ENCODE measurements around the gene VAPA.

The VAPA gene

GRCh38 chr18:9989481-9989880 lies 75.7 kb downstream of the VAPA start:
- Histone ChIP-seq H3K4me3 (ENCODE audit: low read length) (no peak overlapping the region), H3K36me3 (ENCODE audit: control insufficient read depth, low read depth, low read length) (no peaks in the 10 kb centered on the region), H3K27me3 (ENCODE audit: control insufficient read depth, insufficient read depth, low read length) (no peaks in the 10 kb centered on the region), H3K9ac (ENCODE audit: low read length) (no peak overlapping the region), H3K9me3 (ENCODE audit: control insufficient read depth, low read depth, low read length) (no peaks in the 10 kb centered on the region), H3K27ac (ENCODE audit: low read length) (no peak overlapping the region), H3K4me1 (ENCODE audit: control insufficient read depth, low read depth, low read length) (no peaks in the 10 kb centered on the region)

- Histone ChIP-seq H3K36me3 (ENCODE audit: control insufficient read depth, low read depth, low read length) (no peaks in the 10 kb centered on the region), H3K9ac (ENCODE audit: low read length) (no peak overlapping the region), H3K4me1 (ENCODE audit: control insufficient read depth, low read depth, low read length) (no peaks in the 10 kb centered on the region), H3K4me3 (ENCODE audit: low read length) (no peak overlapping the region), H3K9me3 (ENCODE audit: control insufficient read depth, low read depth, low read length) (no peaks in the 10 kb centered on the region), H3K27ac (ENCODE audit: low read length) (no peak overlapping the region), H3K27me3 (ENCODE audit: control insufficient read depth, insufficient read depth, low read length) (no peaks in the 10 kb centered on the region)
Measured at GRCh38 chr18:9991011-9992000, 77.5 kb downstream of the VAPA start.

GRCh38 chr18:9992300-9992972 lies 78.6 kb downstream of the VAPA start:
- no peak overlapping the region for H3K27ac ChIP-seq (ENCODE audit: low read length)

GRCh38 chr18:9992973-9993520 lies 79.2 kb downstream of the VAPA start:
- H3K4me1 ChIP-seq (ENCODE audit: control insufficient read depth, low read depth, low read length), result no peaks in the 10 kb centered on the region
- H3K9ac ChIP-seq (ENCODE audit: low read length), result no peak overlapping the region
- no peaks in the 10 kb centered on the region for H3K9me3 ChIP-seq (ENCODE audit: control insufficient read depth, low read depth, low read length)
- H3K36me3 ChIP-seq (ENCODE audit: control insufficient read depth, low read depth, low read length), result no peaks in the 10 kb centered on the region
- no peak overlapping the region for H3K27ac ChIP-seq (ENCODE audit: low read length)
- no peaks in the 10 kb centered on the region for H3K27me3 ChIP-seq (ENCODE audit: control insufficient read depth, insufficient read depth, low read length)
- H3K4me3 ChIP-seq (ENCODE audit: low read length), result no peak overlapping the region

More at GRCh38 chr18:9992300-9992972, 78.6 kb downstream of the VAPA start:
- no peak overlapping the region for H3K4me3 ChIP-seq (ENCODE audit: low read length)
- no peaks in the 10 kb centered on the region for H3K9me3 ChIP-seq (ENCODE audit: control insufficient read depth, low read depth, low read length)
- no peaks in the 10 kb centered on the region for H3K27me3 ChIP-seq (ENCODE audit: control insufficient read depth, insufficient read depth, low read length)
- H3K4me1 ChIP-seq (ENCODE audit: control insufficient read depth, low read depth, low read length), result no peaks in the 10 kb centered on the region
- no peaks in the 10 kb centered on the region for H3K36me3 ChIP-seq (ENCODE audit: control insufficient read depth, low read depth, low read length)
- H3K9ac ChIP-seq (ENCODE audit: low read length), result no peak overlapping the region

- H3K27ac ChIP-seq (ENCODE audit: low read length), result no peak overlapping the region
- no peak overlapping the region for H3K9ac ChIP-seq (ENCODE audit: low read length)
- H3K4me1 ChIP-seq (ENCODE audit: control insufficient read depth, low read depth, low read length), result no peaks in the 10 kb centered on the region
- no peak overlapping the region for H3K4me3 ChIP-seq (ENCODE audit: low read length)
- no peaks in the 10 kb centered on the region for H3K9me3 ChIP-seq (ENCODE audit: control insufficient read depth, low read depth, low read length)
- H3K36me3 ChIP-seq (ENCODE audit: control insufficient read depth, low read depth, low read length), result no peaks in the 10 kb centered on the region
- H3K27me3 ChIP-seq (ENCODE audit: control insufficient read depth, insufficient read depth, low read length), result no peaks in the 10 kb centered on the region
Measured at GRCh38 chr18:9993521-9994025, 79.8 kb downstream of the VAPA start.

- H3K9ac ChIP-seq (ENCODE audit: low read length), result no peak overlapping the region
- H3K4me1 ChIP-seq (ENCODE audit: control insufficient read depth, low read depth, low read length), result no peaks in the 10 kb centered on the region
- no peaks in the 10 kb centered on the region for H3K36me3 ChIP-seq (ENCODE audit: control insufficient read depth, low read depth, low read length)
- no peak overlapping the region for H3K4me3 ChIP-seq (ENCODE audit: low read length)
- H3K27me3 ChIP-seq (ENCODE audit: control insufficient read depth, insufficient read depth, low read length), result no peaks in the 10 kb centered on the region
- no peak overlapping the region for H3K27ac ChIP-seq (ENCODE audit: low read length)
- no peaks in the 10 kb centered on the region for H3K9me3 ChIP-seq (ENCODE audit: control insufficient read depth, low read depth, low read length)
Measured at GRCh38 chr18:9994026-9994570, 80.3 kb downstream of the VAPA start.

- H3K27me3 ChIP-seq (ENCODE audit: control insufficient read depth, insufficient read depth, low read length), result no peaks in the 10 kb centered on the region
- no peak overlapping the region for H3K27ac ChIP-seq (ENCODE audit: low read length)
- H3K9me3 ChIP-seq (ENCODE audit: control insufficient read depth, low read depth, low read length), result no peaks in the 10 kb centered on the region
- H3K4me3 ChIP-seq (ENCODE audit: low read length), result no peak overlapping the region
- H3K9ac ChIP-seq (ENCODE audit: low read length), result no peak overlapping the region
- H3K4me1 ChIP-seq (ENCODE audit: control insufficient read depth, low read depth, low read length), result no peaks in the 10 kb centered on the region
- no peaks in the 10 kb centered on the region for H3K36me3 ChIP-seq (ENCODE audit: control insufficient read depth, low read depth, low read length)
Measured at GRCh38 chr18:9994701-9995235, 81.0 kb downstream of the VAPA start.

GRCh38 chr18:9995631-9996030 lies 81.8 kb downstream of the VAPA start:
- H3K36me3 ChIP-seq (ENCODE audit: control insufficient read depth, low read depth, low read length), result no peaks in the 10 kb centered on the region
- H3K4me1 ChIP-seq (ENCODE audit: control insufficient read depth, low read depth, low read length), result no peaks in the 10 kb centered on the region
- H3K4me3 ChIP-seq (ENCODE audit: low read length), result no peak overlapping the region
- H3K9ac ChIP-seq (ENCODE audit: low read length), result no peak overlapping the region
- no peak overlapping the region for H3K27ac ChIP-seq (ENCODE audit: low read length)
- no peaks in the 10 kb centered on the region for H3K9me3 ChIP-seq (ENCODE audit: control insufficient read depth, low read depth, low read length)
- H3K27me3 ChIP-seq (ENCODE audit: control insufficient read depth, insufficient read depth, low read length), result no peaks in the 10 kb centered on the region

- Histone ChIP-seq H3K4me1 (ENCODE audit: control insufficient read depth, low read depth, low read length) (no peaks in the 10 kb centered on the region), H3K4me3 (ENCODE audit: low read length) (no peak overlapping the region), H3K9me3 (ENCODE audit: control insufficient read depth, low read depth, low read length) (no peaks in the 10 kb centered on the region), H3K27ac (ENCODE audit: low read length) (no peak overlapping the region), H3K9ac (ENCODE audit: low read length) (no peak overlapping the region), H3K36me3 (ENCODE audit: control insufficient read depth, low read depth, low read length) (no peaks in the 10 kb centered on the region), H3K27me3 (ENCODE audit: control insufficient read depth, insufficient read depth, low read length) (no peaks in the 10 kb centered on the region)
Measured at GRCh38 chr18:9996094-9996493, 82.3 kb downstream of the VAPA start.

- H3K9ac ChIP-seq (ENCODE audit: low read length), result no peak overlapping the region
- H3K9me3 ChIP-seq (ENCODE audit: control insufficient read depth, low read depth, low read length), result no peaks in the 10 kb centered on the region
- no peaks in the 10 kb centered on the region for H3K36me3 ChIP-seq (ENCODE audit: control insufficient read depth, low read depth, low read length)
- no peak overlapping the region for H3K27ac ChIP-seq (ENCODE audit: low read length)
- no peak overlapping the region for H3K4me3 ChIP-seq (ENCODE audit: low read length)
- no peaks in the 10 kb centered on the region for H3K27me3 ChIP-seq (ENCODE audit: control insufficient read depth, insufficient read depth, low read length)
- no peaks in the 10 kb centered on the region for H3K4me1 ChIP-seq (ENCODE audit: control insufficient read depth, low read depth, low read length)
Measured at GRCh38 chr18:9997711-9998110, 83.9 kb downstream of the VAPA start.

- no peaks in the 10 kb centered on the region for H3K4me1 ChIP-seq (ENCODE audit: control insufficient read depth, low read depth, low read length)
- no peaks in the 10 kb centered on the region for H3K9me3 ChIP-seq (ENCODE audit: control insufficient read depth, low read depth, low read length)
- no peaks in the 10 kb centered on the region for H3K27me3 ChIP-seq (ENCODE audit: control insufficient read depth, insufficient read depth, low read length)
- H3K9ac ChIP-seq (ENCODE audit: low read length), result no peak overlapping the region
- no peak overlapping the region for H3K4me3 ChIP-seq (ENCODE audit: low read length)
- no peak overlapping the region for H3K27ac ChIP-seq (ENCODE audit: low read length)
- no peaks in the 10 kb centered on the region for H3K36me3 ChIP-seq (ENCODE audit: control insufficient read depth, low read depth, low read length)
Measured at GRCh38 chr18:9998330-9998729, 84.5 kb downstream of the VAPA start.

Measured in iPS-18a (cell line).